ENCODE results near the gene TSR3.

The TSR3 gene

GRCh38 chr16:1322407-1322806 is 29.3 kb downstream of the TSR3 start:
- DNase-seq, result no peak

GRCh38 chr16:1320658-1321240 is 30.9 kb downstream of the TSR3 start:
- DNase-seq, result no peak

- DNase-seq, result no peak
These were observed 31.6 kb downstream of the TSR3 start for GRCh38 chr16:1320097-1320496.

DNA sequence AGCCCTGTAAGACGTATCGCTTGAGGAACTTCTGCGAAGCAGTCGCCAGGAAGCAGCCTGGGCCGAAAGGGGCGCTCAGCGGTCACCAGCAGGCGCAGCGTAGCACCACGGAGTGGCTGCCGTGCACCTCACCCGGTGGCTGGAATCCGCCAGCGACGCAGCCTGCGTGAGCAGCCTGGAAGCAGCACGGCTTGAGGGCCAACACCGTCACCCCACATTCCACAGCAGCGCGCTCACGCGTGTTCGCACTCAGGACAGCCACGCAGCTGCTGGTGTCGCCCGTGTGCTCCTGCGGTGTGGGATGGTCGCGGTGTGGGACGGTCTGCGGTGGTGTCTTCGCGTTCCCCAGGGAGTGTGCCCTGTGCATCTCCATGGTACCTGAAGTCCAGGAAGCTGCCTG is 32.6 kb downstream of the TSR3 start:
- no peak for DNase-seq

DNA sequence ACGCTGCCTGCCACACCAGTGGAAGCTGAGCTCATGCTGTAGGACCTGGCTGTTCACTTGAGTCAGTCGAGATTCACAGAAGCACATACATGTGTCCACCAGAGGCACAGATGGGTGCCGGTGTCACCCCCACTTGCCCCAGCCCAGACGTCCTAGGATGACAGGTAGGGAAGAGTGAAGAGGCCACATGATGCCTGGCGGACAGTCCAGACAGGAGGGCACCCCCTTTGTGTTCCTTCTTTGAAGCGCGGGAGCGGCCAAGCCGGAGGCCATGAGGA is 33.5 kb downstream of the TSR3 start:
- no peak for DNase-seq

- DNase-seq, result no peak
These were observed 34.0 kb downstream of the TSR3 start for GRCh38 chr16:1317479-1318267.

DNA sequence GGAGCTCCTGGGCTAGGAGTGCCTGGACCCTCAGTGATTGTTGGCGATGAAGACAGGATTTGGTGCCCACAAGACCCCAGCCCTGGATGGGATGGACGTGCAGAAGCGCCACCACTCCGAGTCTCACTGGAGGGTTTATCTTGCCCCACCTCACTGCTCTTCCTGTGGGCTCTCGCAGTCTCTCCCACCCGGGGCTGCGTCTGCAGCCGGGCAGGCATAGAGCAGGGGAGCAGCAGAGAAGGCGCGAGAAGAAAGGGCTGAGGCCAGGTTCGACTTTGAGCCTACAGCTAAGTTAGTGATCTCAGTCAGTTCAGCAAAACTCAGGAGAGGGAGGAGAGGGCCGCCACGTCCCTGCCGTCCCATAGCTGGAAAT is 35.7 kb downstream of the TSR3 start:
- DNase-seq, result no peak

- DNase-seq, result no peak
These were observed 36.3 kb downstream of the TSR3 start for GRCh38 chr16:1315081-1316032.

DNA sequence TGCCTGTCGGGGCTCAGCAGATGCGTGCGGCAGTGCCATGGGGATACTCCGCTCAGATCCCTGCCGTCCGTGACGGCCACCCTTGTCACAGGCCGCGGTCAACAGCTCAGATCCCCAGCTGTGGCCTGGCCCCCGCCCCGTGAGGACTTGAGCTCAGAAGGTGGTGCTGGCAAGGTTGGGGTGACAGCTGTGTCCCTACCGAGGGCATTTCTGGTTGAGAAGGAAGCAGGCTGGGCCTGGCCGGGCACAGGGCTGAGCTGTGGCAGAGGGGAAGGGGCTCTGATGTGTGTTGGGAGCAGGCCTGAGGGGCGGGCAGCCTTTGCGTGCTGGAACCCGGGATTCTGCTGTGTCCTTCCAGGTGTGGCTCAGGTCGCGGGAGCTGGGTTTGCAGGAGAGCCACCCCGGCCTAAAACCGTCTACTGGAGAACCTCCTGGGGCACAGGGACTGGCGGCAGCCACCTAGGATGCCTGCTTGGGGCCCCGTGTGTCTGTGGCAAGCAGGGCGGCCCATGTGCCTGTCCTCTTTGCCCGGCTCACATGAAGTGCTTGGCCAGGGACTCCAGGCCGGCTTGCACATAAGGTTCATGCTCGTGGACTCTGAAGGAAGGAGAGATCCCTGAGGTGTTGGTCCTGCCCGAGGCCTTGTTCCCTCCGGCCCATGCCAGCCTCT is 37.1 kb downstream of the TSR3 start:
- DNase-seq, result no peak

DNA sequence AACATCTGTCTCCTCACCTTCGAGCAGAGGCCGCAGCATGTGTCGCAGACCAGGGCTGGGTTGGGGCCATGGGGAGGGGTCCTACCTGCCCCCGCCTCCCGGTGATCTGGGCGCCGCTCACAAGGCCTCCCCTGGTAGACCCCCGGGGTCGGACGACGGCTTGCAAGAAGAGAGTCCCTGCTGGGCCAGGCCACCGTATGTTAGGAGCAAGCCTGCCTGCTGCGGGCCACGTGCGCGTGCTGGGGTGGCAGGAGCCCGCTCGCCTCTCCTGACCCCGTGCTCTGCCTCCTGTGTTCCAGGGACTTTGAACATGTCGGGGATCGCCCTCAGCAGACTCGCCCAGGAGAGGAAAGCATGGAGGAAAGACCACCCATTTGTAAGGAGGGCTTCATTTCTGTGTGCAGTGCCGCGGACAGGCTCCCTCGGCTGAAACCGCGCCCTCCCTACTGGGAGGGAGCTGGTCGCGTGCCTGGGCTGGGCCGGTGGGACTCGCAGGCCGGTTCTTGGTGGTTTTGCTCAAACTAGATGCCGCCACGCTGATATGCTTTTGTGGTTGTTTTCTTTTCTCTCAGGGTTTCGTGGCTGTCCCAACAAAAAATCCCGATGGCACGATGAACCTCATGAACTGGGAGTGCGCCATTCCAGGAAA is 37.8 kb downstream of the TSR3 start:
- DNase-seq, result no peak

- DNase-seq, result no peak
These were observed 38.8 kb downstream of the TSR3 start for GRCh38 chr16:1312903-1313302.

DNA sequence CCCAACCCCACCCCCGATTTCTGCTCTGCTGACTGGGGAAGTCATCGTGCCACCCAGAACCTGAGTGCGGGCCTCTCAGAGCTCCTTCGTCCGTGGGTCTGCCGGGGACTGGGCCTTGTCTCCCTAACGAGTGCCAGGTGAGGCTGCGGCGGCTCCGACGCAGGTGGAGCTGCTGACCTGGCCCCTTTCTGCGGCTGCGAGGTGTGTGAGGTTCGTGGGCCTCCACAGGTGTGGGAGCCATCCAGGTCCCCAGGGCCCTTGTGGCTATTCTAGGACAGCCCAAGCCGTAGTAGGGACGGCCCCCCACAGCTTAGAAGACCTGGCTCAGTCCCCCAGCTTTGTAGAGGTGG is 39.2 kb downstream of the TSR3 start:
- DNase-seq, result no peak

DNA sequence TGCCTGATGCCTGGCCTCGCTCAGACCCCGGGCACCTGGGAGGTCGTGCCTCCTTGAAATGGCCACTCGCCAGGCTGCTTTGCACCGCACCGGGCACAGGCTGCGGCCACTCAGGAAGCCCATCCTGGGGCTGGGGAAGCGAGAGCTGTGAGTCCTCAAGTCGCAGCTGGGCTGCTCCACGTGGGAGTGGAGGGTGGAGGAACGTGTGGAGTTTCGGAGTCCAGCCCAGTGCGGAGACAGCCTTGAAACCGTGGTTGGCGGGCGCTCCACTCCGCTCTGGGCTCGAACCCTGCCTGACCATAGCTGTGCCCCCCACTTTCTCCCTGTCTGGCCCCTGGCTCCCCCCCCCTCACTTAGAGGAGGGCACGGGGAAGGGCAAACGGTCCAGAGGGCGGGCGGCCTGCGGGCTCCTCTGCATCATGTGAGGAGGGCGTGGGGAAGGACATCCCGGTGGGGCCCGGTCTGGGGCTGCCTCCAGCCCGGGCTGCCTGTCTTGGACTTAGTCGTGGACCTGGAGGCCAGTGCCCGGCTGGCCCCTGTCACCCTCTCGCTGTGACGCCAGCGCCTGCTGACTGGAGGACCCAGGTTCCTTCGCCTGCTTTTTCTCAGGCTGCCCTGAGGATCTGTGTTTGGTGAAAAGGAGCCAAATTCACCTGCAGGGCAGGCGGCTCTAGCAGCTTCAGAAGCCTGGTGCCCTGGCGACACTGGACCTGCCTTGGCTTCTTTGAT is 39.8 kb downstream of the TSR3 start:
- DNase-seq, result no peak

- no peak for DNase-seq
These were observed 40.4 kb downstream of the TSR3 start for GRCh38 chr16:1311212-1311737.

- DNase-seq, result no peak
These were observed 40.9 kb downstream of the TSR3 start for GRCh38 chr16:1310832-1311200.

GRCh38 chr16:1309888-1310831 is 41.5 kb downstream of the TSR3 start:
- DNase-seq, result no peak

GRCh38 chr16:1308977-1309885 is 42.4 kb downstream of the TSR3 start, which contains the start of gene UBE2I:
UBE2I (plus strand) TSS chr16:1309636; CDS start chr16:1314031, 4,395 bp downstream.
- peak; percentile 91 for DNase-seq

GRCh38 chr16:1308036-1308976 is 43.4 kb downstream of the TSR3 start:
- peak; percentile 55 for DNase-seq

All from DMS79 treated with DMSO at 0.1 percent for 48 hours (cell line).